NB4 (cell line): Measurements from ENCODE around the gene PRRT1.
A peak's percentile ranks its signal among the peaks of the same experiment; 100 is the strongest.

Experiments used
- DNase-seq: peaks from one replicate; pipeline ENCODE4 v3.0.0; 2010; ENCODE audit warnings: low read depth
- H3K4me3 ChIP-seq: one replicate; pipeline ENCODE4 v1.5.1; 2011; ENCODE audit warnings: mild to moderate bottlenecking, low read depth, low read length, moderate library complexity
- MYC ChIP-seq: IDR thresholded peaks from 2 replicates; pipeline ENCODE4 v1.6.1; 2011; ENCODE audit warnings: low read depth, low read length
- POLR2A ChIP-seq: IDR thresholded peaks from 2 replicates; pipeline ENCODE4 v1.6.1; 2011; ENCODE audit warnings: mild to moderate bottlenecking; ENCODE audit not compliant: insufficient read length; ENCODE audit errors: extremely low read depth
- TF ChIP-seq, protein P1 (sequence below): IDR thresholded peaks from 2 replicates; pipeline ENCODE4 v1.6.1; 2011; ENCODE audit warnings: low read depth, low read length
- TF ChIP-seq, protein P2 (sequence below): IDR thresholded peaks from one replicate; pipeline ENCODE4 v1.5.1; 2012; ENCODE audit warnings: low read depth, low read length

The PRRT1 gene

DNA sequence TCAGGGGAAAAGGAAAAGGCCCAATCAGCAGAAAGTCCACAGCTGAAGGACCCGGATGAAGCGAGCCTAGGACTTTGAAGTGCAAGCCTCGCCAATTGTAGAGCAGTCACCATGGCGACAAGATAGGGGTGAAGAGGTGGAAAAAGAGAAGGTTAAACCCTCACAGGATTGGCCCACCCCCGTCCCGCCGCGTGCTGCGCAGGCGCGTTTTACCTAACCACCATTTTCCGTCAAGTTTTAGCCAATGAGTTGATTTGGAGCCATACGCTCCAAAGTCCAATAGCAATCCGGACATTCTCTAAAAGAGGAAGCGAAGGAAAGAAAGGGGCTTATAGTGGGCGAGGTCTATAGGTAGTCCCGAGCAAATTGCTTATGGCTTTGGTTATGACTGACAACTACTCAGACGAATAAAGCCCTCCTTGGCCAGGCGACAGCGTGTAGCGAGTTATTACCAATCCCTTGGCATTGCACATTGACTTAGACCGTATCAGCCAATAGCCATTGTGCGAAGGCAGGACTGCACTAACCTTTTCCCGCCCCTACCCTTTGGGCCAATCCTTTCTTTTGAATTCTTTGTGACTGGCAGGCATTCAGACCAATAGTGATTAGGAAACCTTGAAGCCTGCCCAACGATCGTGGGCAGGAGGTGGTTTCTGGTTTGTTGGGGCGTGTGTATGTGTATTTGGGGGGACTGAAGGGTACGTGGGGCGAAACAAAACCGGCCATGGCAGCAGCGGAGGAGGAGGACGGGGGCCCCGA lies 26.2 kb upstream of the PRRT1 start, which contains the start of gene RNF5:
TSS of gene RNF5 (plus strand) at position 618 of the 759 bp plus-strand sequence. CDS start at position 725, 107 bp downstream.
- TF ChIP-seq, protein P1, sequence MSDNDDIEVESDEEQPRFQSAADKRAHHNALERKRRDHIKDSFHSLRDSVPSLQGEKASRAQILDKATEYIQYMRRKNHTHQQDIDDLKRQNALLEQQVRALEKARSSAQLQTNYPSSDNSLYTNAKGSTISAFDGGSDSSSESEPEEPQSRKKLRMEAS: peak; percentile 82
- TF ChIP-seq, protein P2, sequence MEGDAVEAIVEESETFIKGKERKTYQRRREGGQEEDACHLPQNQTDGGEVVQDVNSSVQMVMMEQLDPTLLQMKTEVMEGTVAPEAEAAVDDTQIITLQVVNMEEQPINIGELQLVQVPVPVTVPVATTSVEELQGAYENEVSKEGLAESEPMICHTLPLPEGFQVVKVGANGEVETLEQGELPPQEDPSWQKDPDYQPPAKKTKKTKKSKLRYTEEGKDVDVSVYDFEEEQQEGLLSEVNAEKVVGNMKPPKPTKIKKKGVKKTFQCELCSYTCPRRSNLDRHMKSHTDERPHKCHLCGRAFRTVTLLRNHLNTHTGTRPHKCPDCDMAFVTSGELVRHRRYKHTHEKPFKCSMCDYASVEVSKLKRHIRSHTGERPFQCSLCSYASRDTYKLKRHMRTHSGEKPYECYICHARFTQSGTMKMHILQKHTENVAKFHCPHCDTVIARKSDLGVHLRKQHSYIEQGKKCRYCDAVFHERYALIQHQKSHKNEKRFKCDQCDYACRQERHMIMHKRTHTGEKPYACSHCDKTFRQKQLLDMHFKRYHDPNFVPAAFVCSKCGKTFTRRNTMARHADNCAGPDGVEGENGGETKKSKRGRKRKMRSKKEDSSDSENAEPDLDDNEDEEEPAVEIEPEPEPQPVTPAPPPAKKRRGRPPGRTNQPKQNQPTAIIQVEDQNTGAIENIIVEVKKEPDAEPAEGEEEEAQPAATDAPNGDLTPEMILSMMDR: no peak
- peak; percentile 47 for TF ChIP-seq POLR2A
- peak; percentile 34; the same call in 1 of the 2 replicates for TF ChIP-seq MYC
- H3K4me3 ChIP-seq: peak within 1 kb of the TSS; percentile 96
- peak; percentile 100 for DNase-seq

DNA sequence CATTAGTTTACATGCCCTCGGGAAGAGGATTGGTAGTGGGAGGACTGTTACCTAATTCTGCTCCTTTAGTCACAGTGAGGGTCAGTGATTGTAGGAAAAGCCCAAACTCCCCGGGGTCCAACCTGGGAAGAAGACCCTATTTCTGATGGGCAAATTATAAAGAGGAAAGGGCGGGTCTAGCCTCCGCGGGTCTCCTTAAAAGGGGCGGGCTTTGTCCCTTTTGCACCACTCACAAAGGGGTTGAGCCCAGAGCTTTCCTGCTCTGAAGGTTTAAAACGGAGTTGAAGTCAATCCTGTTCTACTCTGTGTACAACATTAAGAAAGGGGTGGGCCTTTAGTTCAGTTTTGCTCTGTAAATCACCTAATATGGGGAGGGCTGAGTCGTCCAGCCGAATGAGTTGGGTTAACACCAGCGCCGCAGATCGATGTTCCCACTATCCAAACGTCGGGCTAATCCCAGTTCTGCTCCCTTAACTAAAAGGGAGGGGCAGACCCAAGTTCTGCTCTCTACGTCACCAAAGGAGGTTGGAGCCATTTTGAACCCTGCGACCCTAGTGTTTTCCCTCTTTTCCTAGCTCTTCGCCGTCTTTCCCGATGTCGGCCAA lies 25.5 kb upstream of the PRRT1 start:
- peak; percentile 69 for DNase-seq
- TF ChIP-seq MYC (no peak), POLR2A (no peak)
- TF ChIP-seq, protein P1: no peak
- TF ChIP-seq, protein P2: no peak
- peak overlapping the region; percentile 96 for H3K4me3 ChIP-seq

DNA sequence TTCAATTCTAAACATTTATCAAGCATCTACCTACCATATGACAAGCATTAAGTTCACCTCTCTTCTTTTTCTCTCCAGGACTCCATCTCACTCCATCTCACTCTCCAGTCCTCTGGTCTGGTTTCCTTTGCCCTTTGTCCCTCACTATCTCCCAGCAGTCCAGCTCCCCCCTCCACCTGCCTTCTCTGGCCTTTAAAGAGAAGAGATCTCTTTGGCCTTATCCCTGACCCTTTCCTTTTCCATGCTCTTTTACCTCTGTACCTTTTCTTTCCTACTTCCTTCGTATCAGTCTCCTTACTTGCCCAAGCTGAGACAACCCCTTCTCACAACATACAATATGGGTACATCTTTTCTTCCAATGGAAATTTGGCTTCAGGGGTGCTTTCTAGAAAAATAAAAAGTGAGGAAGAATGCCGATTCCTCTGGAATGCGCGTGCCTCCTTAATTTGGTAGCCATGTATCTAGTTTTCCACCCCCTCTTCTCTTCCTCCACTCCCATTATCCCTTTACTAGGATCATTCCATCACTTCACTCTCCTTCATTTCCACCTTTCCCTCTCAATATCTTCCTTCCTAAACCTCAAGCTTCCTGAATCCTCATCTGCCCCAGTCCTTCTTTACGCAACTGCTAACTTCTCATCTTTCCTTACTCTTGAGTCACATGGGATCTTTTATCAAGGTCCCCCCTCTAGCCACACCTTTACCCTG lies 24.9 kb upstream of the PRRT1 start:
- TF ChIP-seq, protein P2: no peak
- TF ChIP-seq, protein P1: no peak
- no peak for TF ChIP-seq MYC
- no peak for TF ChIP-seq POLR2A
- DNase-seq: no peak
- peak overlapping the region; percentile 96 for H3K4me3 ChIP-seq

DNA sequence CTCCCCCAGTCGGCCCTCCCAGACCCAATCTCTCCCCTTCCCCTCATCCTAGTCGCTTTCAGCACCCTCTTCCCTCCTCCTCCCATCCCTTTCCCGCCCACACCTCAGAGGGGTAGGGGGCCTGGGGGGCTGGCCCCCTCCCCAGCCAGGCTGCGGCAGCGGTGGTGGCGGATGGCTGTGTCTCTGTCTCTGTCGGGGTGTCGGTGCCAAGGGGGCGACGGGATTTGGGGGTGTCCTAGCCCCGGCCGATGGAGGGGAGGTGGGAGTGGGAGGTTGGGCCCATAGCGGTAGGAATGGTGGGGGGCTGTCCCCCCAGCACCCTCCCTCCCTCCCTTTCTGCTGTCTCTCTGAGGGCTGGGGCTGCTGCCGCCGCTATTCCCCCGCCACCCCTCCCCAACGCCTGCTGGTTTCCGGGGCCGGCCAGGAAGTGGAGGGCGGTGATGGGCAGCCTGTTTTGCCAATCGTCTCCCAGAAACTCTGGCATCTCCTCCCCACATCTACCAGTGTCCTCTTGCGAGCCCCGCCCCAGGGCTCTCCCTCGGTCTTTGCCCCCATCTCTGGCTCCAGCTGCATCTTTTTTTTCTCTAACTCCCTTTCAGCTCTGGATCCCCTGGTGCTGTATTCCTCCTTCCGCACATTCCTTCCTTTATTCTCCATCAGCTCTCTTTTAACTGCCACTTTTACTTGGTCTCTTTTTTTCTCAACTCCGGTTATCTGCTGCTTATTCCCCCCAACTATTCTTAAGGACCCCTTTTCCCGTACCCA lies 24.2 kb upstream of the PRRT1 start, which contains the start of gene AGPAT1:
TSS of gene AGPAT1 (minus strand) at position 374 of the 765 bp plus-strand sequence. CDS start 4,588 bp downstream, outside the sequence.
- peak; percentile 98 for DNase-seq
- TF ChIP-seq, protein P2: no peak
- TF ChIP-seq POLR2A (peak; percentile 43), MYC (no peak)
- TF ChIP-seq, protein P1: no peak
- H3K4me3 ChIP-seq: peak within 1 kb of the TSS; percentile 96

GRCh38 chr6:32175322-32175710 lies 23.6 kb upstream of the PRRT1 start:
- peak overlapping the region; percentile 96 for H3K4me3 ChIP-seq
- TF ChIP-seq, protein P1: no peak
- TF ChIP-seq MYC (no peak), POLR2A (no peak)
- TF ChIP-seq, protein P2: no peak
- DNase-seq: no peak
